SJSA1 (cell line): ENCODE data around the gene ZFP2. TPM values are rescaled to one million over a fixed set of nuclear protein-coding genes. Genes with fewer than 3 reads are reported as not detected.

ENCODE experiments used
- DNase-seq, 2 experiments: peaks; one replicate each; pipeline ENCODE4 v3.0.0-alpha.2; 2015 to 2020; ENCODE audit warnings: low spot score in 2 of 2, low read depth in 1 of 2
- H3K27ac ChIP-seq: fragments of 250-450 bp; sonication (Bioruptor Pico); 2 replicates; pipeline ENCODE4 v1.5.1; 2020; ENCODE audit warnings: mild to moderate bottlenecking, moderate library complexity
- H3K27me3 ChIP-seq: fragments of 250-450 bp; sonication (Bioruptor Pico); replicated peaks from 2 replicates; pipeline ENCODE4 v1.5.1; 2020; ENCODE audit warnings: mild to moderate bottlenecking, moderate library complexity
- H3K36me3 ChIP-seq: fragments of 250-450 bp; sonication (Bioruptor Pico); 2 replicates; pipeline ENCODE4 v1.5.1; 2020; ENCODE audit warnings: mild to moderate bottlenecking
- H3K4me1 ChIP-seq: fragments of 250-450 bp; sonication (Bioruptor Pico); replicated peaks from 2 replicates; pipeline ENCODE4 v1.6.1; 2021; ENCODE audit warnings: mild to moderate bottlenecking
- H3K4me3 ChIP-seq: fragments of 250-450 bp; sonication (Bioruptor Pico); 2 replicates; pipeline ENCODE4 v1.5.1; 2020; ENCODE audit warnings: mild to moderate bottlenecking
- H3K9me3 ChIP-seq: fragments of 250-450 bp; sonication (Bioruptor Pico); replicated peaks from 2 replicates; pipeline ENCODE4 v1.5.1; 2020; ENCODE audit warnings: mild to moderate bottlenecking
- total RNA-seq: library from RNA; depleted of rRNA; stranded (reverse); fragments of >200 nt; shearing (Covaris generic); gene quantifications from 2 replicates; pipeline ENCODE4 v1.2.3, GENCODE V29; 2014; rRNA removed

The ZFP2 gene
- total RNA-seq, 1 experiment from 2014 or later: not detected

DNA sequence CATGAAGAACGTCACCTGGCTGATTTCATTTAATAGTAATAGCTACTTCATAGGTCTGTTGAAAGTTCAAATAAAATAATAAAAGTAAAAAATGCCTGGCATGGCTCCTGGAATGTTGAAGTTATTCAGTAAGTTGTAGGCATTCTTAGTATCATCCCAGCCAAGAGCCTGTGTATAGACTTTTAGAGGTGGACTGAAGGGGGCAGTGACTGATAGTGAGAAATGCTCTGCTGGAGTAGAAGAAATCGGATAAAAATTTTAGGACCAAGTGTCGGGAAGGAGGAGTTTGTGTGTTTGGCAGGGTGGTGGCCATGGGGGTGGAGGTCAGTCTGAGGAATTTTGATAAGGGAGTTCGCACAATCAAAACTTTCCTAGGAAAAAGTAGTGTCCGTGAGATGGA, 3.6 kb downstream of the ZFP2 start:
- Histone ChIP-seq H3K4me1 (peaks cover 6% of the 10 kb centered on the region), H3K9me3 (peaks cover 34% of the 10 kb centered on the region), H3K27me3 (0 out of 2 replicates have a peak, but pooled peaks cover under 1% of the 10 kb centered on the region), H3K4me3 (no peak overlapping the region), H3K27ac (no peak overlapping the region), H3K36me3 (no peaks in the 10 kb centered on the region)
- DNase-seq: no peak

- Histone ChIP-seq H3K36me3 (no peaks in the 10 kb centered on the region), H3K27me3 (no peaks in the 10 kb centered on the region), H3K4me3 (no peak overlapping the region), H3K27ac (no peak overlapping the region), H3K4me1 (no peaks in the 10 kb centered on the region), H3K9me3 (peaks cover 34% of the 10 kb centered on the region)
- no peak for DNase-seq
These were observed 7.1 kb downstream of the ZFP2 start for GRCh38 chr5:178902849-178903248.

GRCh38 chr5:178931846-178932760, 36.4 kb downstream of the ZFP2 start:
- H3K36me3 ChIP-seq: no peaks in the 10 kb centered on the region
- no peak overlapping the region for H3K27ac ChIP-seq
- DNase-seq: no peak
- no peaks in the 10 kb centered on the region for H3K4me1 ChIP-seq
- peaks cover 66% of the 10 kb centered on the region for H3K9me3 ChIP-seq
- no peak overlapping the region for H3K4me3 ChIP-seq
- no peaks in the 10 kb centered on the region for H3K27me3 ChIP-seq

GRCh38 chr5:178940569-178941360, 45.1 kb downstream of the ZFP2 start, which contains the start of gene ZNF454:
Gene ZNF454, plus strand, starts transcription at chr5:178941198. Its CDS starts 1,594 bp downstream, at chr5:178942792.
- Histone ChIP-seq H3K9me3 (peaks cover 84% of the 10 kb centered on the region), H3K27me3 (no peaks in the 10 kb centered on the region), H3K4me1 (no peaks in the 10 kb centered on the region), H3K27ac (no peak within 1 kb of the TSS), H3K36me3 (no peaks in the 10 kb centered on the region), H3K4me3 (no peak within 1 kb of the TSS)
- DNase-seq: no peak

DNA sequence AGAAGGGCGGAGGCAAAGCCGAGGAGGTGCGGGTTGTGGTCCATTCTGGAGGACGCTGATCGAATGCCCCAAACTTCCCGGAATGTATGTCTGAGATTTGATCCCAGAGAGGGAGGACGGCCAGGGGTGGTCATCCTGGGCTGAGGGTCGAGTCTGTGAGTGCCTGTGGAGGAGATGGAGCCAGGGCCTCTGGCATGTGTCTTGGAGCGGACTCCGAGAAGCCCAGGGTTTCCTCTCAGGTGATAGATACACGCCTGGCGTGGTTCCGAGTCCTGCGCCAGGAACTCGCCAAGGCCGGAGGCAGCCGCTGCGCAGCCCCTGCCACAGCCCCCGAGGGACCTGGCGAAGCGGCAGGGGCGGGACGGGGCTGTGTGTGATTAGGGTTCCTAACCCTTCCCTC, 45.6 kb downstream of the ZFP2 start:
- no peaks in the 10 kb centered on the region for H3K36me3 ChIP-seq
- no peak overlapping the region for H3K4me3 ChIP-seq
- no peak for DNase-seq
- no peaks in the 10 kb centered on the region for H3K4me1 ChIP-seq
- no peaks in the 10 kb centered on the region for H3K27me3 ChIP-seq
- H3K27ac ChIP-seq: no peak overlapping the region
- peaks cover 84% of the 10 kb centered on the region for H3K9me3 ChIP-seq

GRCh38 chr5:178965465-178966055, 69.8 kb downstream of the ZFP2 start:
- no peaks in the 10 kb centered on the region for H3K4me1 ChIP-seq
- DNase-seq: no peak
- H3K27ac ChIP-seq: no peak overlapping the region
- H3K9me3 ChIP-seq: peaks cover 67% of the 10 kb centered on the region
- no peak overlapping the region for H3K4me3 ChIP-seq
- H3K27me3 ChIP-seq: no peaks in the 10 kb centered on the region
- H3K36me3 ChIP-seq: no peaks in the 10 kb centered on the region

GRCh38 chr5:178981381-178981780, 85.7 kb downstream of the ZFP2 start:
- H3K9me3 ChIP-seq: peaks cover 50% of the 10 kb centered on the region
- no peak overlapping the region for H3K4me3 ChIP-seq
- no peaks in the 10 kb centered on the region for H3K4me1 ChIP-seq
- H3K36me3 ChIP-seq: no peaks in the 10 kb centered on the region
- H3K27ac ChIP-seq: no peak overlapping the region
- DNase-seq: no peak
- no peaks in the 10 kb centered on the region for H3K27me3 ChIP-seq

Other genes starting within 250 kb of the ZFP2 start
- 5.8 and 8.9 TPM in 2 replicates for gene ZNF354A, start 165.3 kb upstream of the ZFP2 start, total RNA-seq
- 7.0 and 10.7 TPM in 2 replicates for gene ZNF354B, start 36.0 kb upstream of the ZFP2 start, total RNA-seq
- not detected in 2 replicates for gene ZNF454, start 45.3 kb downstream of the ZFP2 start, total RNA-seq
- gene GRM6, start 99.4 kb downstream of the ZFP2 start, total RNA-seq: not detected in 2 replicates
- not detected in 2 replicates for gene ZNF879, start 127.9 kb downstream of the ZFP2 start, total RNA-seq
- gene ZNF354C, start 164.5 kb downstream of the ZFP2 start, total RNA-seq: not detected in 2 replicates